ENCODE results near the gene SLMAP.

DNA sequence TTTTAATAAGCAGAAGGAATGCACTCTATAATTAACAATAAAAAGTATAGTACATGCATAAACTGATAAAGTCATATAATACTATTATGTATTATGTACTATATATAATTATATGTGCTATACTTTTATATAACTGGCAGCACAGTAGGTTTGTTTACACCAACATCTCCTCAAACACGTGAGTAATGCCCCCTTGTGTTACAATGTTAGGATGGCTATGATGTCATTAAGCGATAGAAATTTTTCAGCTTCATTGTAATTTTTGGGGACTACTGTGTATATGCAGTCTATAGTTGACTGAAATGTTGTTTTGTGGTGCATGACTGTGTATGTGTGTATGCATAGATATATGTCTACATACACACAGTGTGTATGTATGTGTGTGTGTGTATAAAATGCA, 100.6 kb downstream of the SLMAP start:
- TF ChIP-seq, protein P1, sequence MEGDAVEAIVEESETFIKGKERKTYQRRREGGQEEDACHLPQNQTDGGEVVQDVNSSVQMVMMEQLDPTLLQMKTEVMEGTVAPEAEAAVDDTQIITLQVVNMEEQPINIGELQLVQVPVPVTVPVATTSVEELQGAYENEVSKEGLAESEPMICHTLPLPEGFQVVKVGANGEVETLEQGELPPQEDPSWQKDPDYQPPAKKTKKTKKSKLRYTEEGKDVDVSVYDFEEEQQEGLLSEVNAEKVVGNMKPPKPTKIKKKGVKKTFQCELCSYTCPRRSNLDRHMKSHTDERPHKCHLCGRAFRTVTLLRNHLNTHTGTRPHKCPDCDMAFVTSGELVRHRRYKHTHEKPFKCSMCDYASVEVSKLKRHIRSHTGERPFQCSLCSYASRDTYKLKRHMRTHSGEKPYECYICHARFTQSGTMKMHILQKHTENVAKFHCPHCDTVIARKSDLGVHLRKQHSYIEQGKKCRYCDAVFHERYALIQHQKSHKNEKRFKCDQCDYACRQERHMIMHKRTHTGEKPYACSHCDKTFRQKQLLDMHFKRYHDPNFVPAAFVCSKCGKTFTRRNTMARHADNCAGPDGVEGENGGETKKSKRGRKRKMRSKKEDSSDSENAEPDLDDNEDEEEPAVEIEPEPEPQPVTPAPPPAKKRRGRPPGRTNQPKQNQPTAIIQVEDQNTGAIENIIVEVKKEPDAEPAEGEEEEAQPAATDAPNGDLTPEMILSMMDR (IDR thresholded peaks at IDR 0.05), result peak in 1 of 6 experiments; percentile 15
- TF ChIP-seq POLR2A (IDR thresholded peaks at IDR 0.05), result no peak
